ENCODE data around the gene PSMD9.
"Not testable (repeated sequence)": the region's sequence is repeated elsewhere in the genome, so short reads cannot be mapped to it uniquely, and the experiment has no call there.

The PSMD9 gene

DNA sequence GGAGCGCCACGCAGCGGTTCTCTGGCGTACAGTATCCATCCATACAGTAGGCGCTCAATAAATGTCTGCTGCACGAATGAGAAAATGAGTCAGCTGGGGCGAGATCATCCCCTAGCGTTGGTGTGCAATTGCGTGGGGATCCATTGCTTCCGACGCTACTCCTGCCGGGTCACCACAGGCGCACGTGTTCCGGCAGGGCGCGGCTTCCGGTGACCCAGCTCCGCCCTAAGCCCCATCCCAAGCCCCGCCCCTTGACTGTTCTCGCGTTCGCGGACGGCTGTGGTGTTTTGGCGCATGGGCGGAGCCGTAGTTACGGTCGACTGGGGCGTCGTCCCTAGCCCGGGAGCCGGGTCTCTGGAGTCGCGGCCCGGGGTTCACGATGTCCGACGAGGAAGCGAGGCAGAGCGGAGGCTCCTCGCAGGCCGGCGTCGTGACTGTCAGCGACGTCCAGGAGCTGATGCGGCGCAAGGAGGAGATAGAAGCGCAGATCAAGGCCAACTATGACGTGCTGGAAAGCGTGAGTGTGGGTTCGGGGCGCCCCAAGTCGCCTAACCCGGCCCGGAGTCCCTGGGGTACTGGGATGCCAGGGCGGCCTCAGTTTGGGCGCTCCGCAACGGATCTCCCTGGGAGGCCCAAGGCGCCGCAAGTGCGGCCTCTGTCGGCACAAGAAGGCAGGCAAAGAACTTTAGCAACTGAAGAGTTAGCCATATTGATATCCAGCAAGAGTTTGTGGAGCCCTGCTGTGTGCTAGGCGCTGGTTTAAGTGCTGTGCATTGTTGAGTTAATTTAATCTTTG, at the start of gene PSMD9:
PSMD9 (plus strand) TSS at position 313 of the 796 bp plus-strand sequence; CDS start at position 380, 67 bp downstream.
- peak; percentile 89 for DNase-seq (ENCODE audit: low read depth)

DNA sequence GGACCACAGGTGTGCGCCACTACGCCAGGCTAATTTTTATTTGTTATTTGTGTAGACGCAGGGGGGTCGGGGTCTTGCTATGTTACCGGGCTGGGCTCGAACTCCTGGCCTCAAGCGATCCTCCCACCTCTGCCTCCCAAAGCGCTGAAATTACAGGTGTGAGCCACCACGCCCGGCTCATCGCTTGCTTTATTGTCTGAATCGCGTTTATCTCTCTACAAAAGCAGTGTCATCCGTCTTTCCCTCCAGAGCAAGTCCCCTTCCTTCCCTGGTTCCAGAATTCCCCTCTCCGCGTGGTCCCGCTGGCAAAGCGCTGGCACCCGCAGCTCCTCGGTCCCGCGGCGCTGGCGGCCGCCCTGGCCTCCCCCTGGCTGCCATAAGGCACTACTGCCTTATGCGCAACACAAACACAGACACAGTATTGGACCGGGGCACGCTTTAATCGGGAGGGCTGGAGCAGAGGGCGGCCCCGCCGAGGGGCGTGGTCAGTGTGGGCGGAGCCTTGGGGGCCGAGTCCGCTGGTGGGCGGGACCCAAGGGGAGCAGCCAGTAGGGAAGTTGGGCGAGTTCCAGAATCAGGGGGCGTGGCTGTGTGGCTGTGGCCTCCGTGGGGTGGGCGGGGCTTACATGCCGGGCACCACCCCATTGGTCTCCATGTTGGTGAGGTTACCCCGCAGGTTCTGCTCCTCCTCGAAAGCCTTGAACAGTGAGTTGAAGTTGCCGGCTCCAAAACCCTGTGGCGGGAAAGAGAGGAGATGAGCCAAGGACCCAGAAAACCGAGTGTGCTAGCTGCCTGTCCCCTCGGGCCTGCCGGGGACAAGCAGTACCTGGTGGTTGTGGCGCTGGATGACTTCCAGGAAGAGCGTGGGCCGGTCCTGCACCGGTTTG, 49.2 kb upstream of the PSMD9 start:
- peak; percentile 79 for DNase-seq (ENCODE audit: low read depth)

DNA sequence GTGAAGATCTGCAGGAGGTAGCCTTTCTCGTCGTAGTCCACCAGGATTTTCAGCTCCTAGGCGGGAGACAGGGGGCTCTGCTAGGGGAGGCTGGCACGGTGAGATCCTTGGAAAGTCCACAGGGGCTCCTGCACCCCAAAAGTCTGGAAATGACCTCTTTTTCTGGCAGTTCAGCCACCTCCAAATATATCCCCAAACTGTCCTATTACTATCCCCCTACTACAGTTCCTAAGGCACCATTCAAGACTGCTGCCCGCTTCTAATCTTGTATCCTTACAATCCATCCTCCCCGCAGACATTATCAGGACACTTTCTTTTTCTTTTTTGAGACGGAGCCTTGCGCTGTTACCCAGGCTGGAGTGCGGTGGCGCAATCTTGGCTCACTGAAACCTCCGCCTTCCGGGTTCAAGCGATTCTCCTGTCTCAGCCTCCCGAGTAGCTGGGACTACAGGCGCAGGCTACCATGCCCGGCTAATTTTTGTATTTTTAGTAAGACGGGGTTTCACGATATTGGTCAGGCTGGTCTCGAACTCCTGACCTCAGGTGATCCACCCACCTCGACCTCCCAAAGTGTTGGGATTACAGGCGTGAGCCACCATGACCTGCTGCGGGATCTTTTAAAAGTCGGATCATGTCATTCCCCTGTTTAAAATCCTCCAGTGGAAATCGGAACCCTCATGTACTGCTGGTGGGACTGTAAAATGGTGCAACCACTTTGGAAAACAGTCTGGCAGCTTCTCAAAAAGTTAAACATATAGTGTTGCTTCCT, 48.4 kb upstream of the PSMD9 start:
- no peak for DNase-seq (ENCODE audit: low read depth)

DNA sequence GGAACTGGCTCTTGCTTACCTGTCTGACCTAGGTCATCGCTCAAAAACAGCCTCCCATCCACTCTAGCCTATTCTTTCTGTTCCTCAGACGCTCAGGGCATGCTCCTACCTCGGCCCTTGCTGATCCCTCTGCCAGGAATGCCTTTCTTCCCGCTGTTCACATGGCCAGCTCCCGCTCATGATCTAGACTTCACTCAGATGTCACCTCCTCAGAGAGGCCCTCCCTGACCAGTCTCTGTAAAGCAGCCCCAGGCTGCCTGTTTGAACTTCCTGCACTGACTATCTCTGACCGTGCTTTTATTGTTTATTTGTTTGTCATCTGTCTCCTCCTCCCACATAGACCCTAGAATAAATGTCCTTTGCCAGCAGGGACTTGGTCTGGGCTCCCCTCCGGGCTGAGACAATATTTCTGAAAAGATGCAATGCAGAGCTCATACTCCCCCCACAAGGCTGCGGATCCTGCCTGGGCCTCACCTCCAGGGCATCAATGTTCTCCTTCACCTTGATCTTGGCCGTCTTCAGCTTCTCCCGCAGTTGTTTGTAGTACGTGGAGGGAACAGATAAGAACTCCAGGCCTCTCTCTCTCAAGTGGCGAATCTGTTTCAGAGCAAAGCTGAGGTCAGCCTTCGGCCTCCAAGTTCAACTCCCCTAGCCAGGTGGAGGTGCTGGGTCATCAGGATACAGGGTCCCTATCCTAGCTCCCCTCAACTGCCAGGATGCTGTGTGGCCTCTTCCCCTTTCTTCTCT, 45.2 kb upstream of the PSMD9 start:
- DNase-seq (ENCODE audit: low read depth) = no peak

- no peak for DNase-seq (ENCODE audit: low read depth)
Observed at GRCh38 chr12:121845701-121846100, 42.9 kb upstream of the PSMD9 start.

GRCh38 chr12:121849211-121849610, 39.4 kb upstream of the PSMD9 start:
- DNase-seq (ENCODE audit: low read depth) = no peak

DNA sequence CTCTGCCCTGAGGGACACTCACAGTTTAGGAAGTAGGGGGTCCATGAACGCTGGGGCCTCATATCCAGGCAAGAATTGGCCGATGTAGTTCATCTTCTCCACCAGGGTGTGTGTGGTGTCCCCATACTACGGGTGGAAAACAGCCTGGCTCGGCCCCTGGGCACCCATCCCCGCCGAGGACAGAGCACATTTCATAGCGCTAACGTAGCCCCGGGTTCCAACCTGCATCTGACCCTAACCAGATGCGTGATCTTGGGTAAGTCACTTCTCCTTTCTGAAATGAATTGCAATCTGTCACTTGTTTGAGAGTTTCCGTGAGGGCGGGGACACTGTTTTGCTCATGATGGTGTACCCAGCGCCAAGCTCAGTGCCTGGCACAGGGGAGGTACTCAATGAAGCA, 38.9 kb upstream of the PSMD9 start:
- DNase-seq (ENCODE audit: low read depth) = no peak

DNA sequence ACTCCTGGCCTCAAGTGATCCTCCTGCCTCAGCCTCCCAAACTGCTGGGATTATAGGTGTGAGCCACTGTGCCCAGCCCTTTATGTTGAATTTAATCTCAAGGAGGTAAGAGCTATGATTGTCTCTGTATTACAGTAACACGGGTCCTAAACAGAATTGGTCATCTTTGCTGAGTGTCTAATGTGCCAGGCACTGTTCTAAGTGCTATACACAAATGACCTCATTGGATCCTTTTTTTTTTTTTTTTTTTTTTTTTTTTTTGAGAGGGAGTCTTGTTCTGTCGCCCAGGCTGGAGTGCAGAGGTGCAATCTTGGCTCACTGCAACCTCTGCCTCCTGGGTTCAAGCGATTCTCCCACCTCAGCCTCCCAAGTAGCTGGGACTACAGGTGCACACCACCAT, 36.2 kb upstream of the PSMD9 start:
- DNase-seq (ENCODE audit: low read depth) = not testable (repeated sequence)

DNA sequence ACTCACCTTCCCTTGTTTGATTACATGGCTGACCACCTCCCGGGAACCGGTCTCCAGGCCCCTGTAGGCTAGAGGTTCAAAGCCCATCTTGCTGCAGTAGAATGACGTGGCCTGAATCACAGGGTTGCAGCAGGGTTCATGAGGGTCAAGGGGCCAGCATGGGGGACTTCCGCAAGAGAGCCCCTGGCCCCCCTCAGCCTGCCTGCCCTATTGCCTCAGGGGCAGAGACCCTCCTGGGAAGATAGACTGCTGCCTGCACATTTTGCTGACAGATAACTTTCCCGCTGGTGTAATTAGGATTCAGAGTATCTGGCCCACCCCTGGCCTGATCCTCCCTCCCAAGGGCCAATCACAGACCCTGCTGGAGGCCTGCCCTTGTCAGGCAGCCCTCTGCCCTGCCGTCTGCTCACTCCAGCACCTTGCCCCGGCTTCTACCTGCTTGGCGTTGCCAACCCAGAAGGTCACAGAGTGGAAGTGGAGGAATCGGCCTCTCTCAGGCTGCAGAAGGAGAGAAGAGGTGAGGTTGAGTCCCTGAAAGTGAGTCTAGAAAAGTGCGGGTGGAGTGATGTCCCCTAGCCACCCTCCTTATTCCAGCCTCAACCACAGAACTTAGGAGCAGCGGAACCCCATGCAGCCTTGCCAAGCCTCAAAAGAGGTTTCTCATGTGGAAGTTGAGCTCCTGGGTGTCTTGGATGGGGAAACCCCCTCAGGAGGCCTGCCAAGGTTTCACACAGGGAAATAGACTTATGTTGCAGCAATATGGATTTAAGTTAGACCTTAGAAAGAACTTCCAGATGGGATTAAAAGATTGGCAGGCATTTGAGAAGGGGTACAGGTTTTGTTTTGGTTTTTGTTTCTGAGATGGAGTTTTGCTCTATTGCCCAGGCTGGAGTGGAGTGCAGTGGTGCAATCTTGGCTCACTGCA, 31.0 kb upstream of the PSMD9 start:
- DNase-seq (ENCODE audit: low read depth) = no peak

DNA sequence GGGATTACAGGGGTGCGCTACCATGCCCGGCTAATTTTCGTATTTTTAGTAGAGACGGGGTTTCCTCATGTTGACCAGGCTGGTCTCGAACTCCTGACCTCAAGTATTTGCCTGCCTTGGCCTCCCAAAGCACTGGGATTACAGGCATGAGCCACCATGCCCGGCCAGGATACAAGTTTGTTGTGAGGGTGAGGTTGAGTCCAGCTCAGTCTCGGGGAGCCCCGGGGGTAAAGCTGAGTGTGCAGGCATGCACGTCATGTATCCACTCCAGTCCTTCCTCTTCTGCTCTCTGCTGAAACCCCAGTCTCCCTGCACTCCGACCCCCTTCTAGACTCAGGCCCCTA, 30.3 kb upstream of the PSMD9 start:
- DNase-seq (ENCODE audit: low read depth) = no peak

DNA sequence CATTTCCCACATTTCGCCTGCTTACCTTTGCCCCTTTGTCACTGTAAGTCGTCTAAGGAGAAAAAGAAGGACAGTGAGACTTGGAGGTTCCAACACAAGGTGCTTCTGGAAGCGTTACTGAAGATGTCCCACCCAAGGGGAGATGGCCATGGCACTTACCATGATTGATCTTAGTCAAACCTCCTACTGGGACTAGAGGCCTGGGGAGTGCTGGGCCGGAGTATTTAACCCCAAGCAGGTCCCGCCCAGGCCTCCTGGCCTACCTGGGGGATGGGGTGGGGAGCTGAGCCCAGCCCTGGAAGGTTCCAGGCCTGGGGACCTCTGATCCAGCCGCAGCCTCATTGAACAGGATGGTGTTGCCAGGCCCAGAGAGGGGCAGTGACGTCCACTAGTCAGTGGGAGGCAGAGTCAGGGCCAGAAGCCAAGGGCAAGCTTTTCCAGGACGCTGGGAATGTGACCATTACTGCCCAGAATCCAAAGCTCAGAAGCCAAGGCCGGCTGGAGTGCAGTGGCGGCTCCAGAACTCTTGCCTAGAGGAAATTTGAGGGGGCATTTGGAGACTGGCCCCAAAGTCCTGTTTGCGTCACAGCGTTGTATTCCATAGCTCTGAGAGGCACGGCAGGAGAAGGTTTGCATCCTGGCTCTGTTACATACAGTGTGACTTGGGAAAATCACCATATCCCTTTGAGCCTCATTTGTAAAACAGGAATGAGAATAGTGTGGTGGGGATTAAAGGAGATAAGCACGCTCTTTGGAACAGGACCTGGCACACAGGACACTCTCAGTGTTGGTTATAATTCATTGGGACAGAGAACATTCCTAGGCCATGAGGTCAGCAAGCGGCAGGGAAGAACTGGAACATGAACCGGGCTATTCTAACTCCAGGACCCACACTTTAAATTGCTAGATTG, 29.7 kb upstream of the PSMD9 start, which contains the start of gene HPD:
HPD (minus strand) TSS at position 198 of the 911 bp plus-strand sequence; CDS start at position 162, 36 bp downstream.
- DNase-seq (ENCODE audit: low read depth) = no peak

GRCh38 chr12:121860257-121860656, 28.3 kb upstream of the PSMD9 start:
- no peak for DNase-seq (ENCODE audit: low read depth)

DNA sequence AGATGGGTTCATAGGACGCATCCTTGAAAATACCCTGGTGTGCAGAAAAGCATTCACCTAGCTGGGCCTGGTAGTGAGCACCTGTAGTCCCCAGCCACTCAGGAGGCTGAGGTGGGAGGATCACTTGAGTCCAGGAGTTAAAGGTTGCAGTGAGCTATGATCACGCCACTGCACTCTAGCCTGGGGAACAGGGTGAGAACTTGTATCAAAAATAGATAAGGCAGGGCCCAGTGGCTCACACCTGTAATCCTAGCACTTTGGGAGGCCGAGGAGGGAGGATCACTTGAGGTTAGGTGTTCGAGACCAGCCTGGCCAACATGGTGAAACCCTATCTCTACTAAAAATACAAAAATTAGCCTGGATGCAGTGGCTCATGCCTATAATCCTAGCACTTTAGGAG, 27.9 kb upstream of the PSMD9 start:
- DNase-seq (ENCODE audit: low read depth) = not testable (repeated sequence)

GRCh38 chr12:121861636-121862254, 26.8 kb upstream of the PSMD9 start:
- no peak for DNase-seq (ENCODE audit: low read depth)

DNA sequence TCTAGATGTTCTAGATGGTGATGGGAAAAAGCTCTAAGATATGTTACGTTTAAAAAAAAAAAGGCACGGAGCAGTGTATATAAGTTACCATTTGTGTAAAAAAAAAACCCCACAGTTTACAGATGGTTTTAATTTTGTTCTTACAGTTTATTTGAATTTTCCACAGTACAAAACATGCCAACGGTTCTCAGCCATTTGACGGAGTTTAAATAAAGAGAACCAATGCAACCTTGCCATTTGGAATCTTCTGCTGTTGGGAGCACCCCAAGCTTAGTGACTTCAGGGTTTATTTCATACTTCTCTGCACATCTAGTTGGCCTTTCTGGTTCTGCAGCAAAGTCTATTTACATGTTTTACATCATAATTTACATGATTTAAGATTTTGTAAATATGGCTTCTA, 22.3 kb upstream of the PSMD9 start:
- DNase-seq (ENCODE audit: low read depth) = no peak

GRCh38 chr12:121869229-121869628, 19.4 kb upstream of the PSMD9 start:
- not testable (repeated sequence) for DNase-seq (ENCODE audit: low read depth)

- no peak for DNase-seq (ENCODE audit: low read depth)
Observed at GRCh38 chr12:121871467-121871866, 17.1 kb upstream of the PSMD9 start.

GRCh38 chr12:121872546-121873215, 15.9 kb upstream of the PSMD9 start:
- DNase-seq (ENCODE audit: low read depth) = peak; percentile 87

All from HS-5 (cell line).